Lung microvascular endothelial cell (primary cell): Measurements from ENCODE around the gene KLRC2. TPM values are rescaled to one million over a fixed set of nuclear protein-coding genes. Genes with fewer than 3 reads are reported as not detected.
"Not testable (repeated sequence)": the region's sequence is repeated elsewhere in the genome, so short reads cannot be mapped to it uniquely, and the experiment has no call there.

Experiments used
- DNase-seq, 2 donors: peaks; one replicate each; pipeline versions ENCODE4 v3.0.0 to v3.0.0-alpha.2; 2010; ENCODE audit warnings: low read depth in 2 of 2
- total RNA-seq: library from RNA; depleted of rRNA; stranded (reverse); fragments of >200 nt; gene quantifications from 2 replicates; pipeline ENCODE4 v1.2.1, GENCODE V29; 2014

KLRC2 gene
- not detected in 2 replicates for total RNA-seq

DNA sequence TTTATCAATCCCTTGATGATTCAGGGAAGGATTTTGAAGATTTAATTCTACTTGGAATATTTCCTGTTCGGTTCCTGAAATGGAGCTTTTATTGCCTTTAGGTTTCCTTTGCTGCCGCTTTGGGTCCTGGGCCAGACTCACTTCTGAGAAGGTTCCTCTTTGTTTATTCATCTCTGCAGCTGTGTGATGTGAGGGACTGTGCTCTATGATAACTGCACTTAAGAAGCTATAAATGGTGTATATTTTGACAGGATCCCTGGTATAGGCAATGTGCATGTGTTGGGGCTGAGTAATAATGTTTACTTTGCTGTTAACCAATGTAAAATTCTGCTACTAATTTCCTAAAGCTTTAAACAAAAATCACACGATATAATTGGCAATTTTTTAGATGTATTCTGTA lies at the start of gene KLRC2:
Gene KLRC2, minus strand, starts transcription at position 195 of the 400 bp plus-strand sequence. Its CDS starts 24 bp downstream, at position 171.
- DNase-seq, result peak in 1 of 2 donors; percentile 76

DNA sequence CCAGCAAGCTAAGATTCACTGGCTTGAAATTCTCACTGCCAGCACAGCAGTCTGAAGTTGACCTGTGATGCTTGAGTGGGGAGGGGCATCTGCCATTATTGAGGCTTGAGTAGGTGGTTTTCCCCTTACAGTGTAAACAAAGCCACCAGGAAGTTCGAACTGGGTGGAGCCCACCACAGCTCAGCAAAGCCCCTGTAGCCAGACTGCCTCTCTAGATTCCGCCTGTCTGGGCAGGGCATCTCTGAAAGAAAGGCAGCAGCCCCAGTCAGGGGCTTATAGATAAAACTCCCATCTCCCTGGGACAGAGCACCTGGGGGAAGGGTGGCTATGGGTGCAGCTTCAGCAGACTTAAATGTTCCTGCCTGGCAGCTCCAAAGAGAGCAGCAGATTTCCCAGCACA lies 46.1 kb upstream of the KLRC2 start:
- not testable (repeated sequence) for DNase-seq

DNA sequence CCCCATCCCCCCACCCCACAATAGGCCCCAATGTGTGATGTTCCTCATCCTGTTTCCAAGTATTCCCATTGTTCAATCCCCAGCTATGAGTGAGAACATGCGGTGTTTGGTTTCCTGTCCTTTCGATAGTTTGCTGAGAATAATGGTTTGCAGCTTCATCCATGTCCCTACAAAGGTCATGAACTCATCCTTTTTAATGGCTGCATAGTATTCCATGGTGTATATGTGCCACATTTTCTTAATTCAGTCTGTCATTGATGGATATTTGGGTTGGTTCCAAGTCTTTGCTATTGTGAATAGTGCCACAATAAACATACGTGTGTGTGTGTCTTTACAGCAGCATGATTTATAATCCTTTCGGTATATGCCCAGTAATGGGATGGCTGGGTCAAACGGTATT lies 37.0 kb upstream of the KLRC2 start:
- DNase-seq, result not testable (repeated sequence)

DNA sequence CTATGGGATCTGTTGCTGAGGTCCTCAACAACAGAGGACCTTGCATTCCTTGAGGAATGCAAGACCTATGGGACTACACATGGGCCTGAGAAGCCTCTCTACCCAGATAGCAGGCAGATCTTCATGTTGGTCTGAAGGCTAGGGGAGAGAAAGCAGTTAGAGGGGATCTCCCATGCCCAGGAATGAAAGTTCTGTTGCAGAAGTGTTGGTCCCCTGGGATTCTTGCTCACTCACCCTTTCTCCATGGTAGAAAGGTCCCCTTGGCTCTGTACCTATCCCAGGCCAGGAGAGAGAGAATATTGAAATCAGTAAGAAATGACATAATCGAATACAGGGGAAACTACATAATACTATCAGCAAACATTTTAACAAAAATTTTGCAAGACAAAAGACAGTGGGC lies 33.9 kb upstream of the KLRC2 start:
- no peak for DNase-seq

DNA sequence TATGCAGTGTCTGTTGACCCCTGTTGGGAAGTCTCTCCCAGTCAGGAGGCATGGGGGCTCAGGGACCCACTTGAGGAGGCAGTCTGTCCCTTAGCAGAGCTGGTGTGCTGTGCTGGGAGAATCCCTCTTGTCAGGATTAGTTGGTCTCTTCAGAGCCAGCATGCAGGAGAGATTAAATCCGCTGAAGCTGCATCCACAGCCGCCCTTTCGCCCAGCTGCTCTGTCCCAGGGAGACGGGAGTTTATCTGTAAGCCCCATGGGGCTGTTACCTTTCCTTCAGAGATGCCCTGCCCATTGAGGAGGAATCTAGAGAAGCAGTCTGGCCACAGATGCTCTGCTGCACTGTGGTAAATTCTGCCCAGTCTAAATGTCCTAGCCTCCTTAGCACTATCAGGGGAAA lies 30.5 kb upstream of the KLRC2 start:
- DNase-seq, result no peak

DNA sequence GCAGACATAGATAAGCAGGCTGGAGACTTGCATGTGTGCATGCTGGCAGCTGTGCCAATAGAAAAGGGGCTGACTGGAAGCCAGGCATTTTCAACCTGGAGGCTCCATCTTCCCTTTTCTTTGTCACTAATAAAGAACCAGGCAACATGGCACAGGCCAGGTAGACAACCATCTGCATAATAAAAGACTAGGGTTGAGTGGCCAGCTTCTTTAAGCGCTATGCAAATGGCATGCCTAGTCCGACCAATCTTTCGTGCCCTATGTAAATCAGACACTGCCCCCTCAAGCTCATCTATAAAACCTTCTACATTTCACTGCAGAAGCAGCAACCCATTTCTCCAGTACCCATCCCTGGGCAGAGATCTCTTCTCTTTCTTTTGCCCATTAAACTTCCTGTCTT lies 21.9 kb upstream of the KLRC2 start:
- no peak for DNase-seq

DNA sequence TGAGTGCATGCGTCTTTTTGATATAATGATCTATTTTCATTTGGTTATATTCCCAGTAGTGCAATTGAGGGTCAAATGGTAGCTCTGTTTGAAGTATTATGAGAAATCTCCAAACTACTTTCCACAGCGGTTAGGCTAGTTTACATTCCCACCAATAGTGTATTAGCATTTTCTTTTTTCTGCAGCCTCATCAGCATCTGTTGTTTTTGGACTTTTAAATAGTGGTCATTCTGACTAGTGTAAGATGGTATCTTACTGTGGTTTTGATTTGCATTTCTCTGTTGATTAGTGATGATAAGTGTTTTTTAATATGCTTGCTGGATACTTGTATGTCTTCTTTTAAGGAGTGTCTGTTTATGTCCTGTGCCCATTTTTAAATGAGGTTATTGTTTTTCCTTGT lies 21.0 kb upstream of the KLRC2 start:
- no peak for DNase-seq

DNA sequence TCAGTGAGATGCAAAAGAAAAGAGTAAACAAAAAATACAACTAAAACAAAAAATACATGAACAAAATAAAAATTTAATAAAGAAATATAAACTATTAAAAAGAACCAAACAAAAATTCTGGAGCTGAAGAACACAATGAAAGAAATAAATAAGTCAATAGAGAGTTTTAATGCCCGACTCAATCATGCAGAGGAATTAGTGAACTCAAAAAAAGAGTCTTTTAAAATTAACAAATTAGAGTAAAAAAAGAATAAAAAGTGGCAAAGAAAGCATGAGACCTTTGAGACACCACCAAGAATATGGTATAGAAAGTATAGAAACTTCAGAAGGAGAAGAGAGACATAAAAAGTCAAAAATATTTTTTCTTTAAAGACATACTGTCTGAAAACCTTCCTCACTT lies 20.0 kb upstream of the KLRC2 start:
- no peak for DNase-seq

DNA sequence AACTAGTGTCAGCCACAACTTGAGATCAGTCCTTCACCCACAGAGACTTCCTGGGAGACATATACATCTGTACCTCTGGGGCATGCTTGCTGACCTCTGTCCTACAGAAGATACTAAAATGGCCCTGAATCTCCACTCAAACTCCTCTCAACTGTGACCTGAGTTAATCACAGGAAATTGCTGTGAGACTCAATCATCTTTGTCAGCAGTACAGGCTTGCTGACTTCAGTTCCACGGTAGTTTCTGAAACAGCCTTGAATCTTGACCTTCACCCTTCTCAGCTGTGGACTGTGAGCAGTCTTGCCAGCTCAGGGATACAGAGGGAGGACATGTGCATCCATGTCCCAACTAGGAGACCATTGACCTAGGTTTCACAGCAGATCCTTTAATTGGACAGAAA lies 18.7 kb upstream of the KLRC2 start:
- peak in 1 of 2 donors; percentile 28 for DNase-seq

DNA sequence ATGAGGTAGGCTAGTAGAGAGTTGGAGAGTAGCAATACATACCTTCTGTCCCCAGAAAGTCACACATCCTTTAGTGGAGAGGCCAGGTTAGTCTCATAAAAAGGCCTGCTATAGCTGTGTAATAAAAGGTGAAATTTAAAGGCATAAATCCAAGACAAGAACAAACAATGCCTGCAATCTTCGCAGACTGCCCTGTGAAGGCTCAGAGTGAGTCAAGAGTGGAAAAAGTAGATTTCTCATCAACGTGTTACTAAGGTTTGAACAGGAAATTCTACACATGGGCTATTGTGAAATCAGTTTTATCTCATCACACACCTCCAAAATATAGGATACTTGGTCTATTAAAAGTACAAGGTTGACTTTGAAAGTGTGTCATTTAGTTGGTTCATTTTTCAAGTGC lies 17.3 kb upstream of the KLRC2 start, which contains the start of gene KLRC1:
Gene KLRC1, minus strand, starts transcription at position 222 of the 400 bp plus-strand sequence. CDS start 2,221 bp downstream, outside the sequence.
- no peak for DNase-seq

DNA sequence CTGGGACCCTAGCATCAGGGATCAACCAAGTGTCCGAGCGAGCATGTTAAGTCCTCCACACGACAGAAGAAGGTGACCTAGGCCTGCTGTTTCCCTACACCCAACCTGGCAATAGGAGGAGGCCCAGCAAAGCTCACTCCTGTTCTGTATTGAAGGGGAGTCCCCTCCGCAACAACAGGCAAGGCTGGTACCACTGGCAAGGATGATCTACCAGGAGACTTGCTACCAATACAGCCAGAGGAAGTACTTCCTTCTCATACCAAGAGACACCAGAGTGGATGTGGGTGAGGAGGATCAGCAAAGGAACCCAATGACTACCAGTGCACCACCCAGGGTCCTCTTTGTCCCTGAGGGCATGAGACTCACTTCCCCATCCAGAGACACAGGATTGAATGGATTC lies 12.4 kb upstream of the KLRC2 start:
- no peak for DNase-seq

DNA sequence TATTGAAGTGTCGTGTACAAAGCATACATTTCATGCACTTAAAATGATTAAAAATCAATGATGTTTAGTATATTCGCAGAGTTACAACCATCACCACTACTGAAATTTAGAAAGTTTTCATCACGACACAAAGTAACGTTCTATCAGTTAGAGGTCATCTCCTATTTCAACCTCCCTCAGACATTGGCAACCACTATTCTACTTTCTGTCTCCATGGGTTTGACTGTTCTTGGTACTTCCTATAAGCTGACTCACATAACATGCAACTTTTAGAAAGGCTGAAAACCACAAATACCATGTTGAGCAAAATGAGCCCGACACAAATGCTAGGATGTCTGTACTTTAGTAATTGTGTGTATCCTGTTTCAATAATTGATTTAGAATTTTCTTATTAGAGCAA lies 10.2 kb upstream of the KLRC2 start:
- DNase-seq, result not testable (repeated sequence)

DNA sequence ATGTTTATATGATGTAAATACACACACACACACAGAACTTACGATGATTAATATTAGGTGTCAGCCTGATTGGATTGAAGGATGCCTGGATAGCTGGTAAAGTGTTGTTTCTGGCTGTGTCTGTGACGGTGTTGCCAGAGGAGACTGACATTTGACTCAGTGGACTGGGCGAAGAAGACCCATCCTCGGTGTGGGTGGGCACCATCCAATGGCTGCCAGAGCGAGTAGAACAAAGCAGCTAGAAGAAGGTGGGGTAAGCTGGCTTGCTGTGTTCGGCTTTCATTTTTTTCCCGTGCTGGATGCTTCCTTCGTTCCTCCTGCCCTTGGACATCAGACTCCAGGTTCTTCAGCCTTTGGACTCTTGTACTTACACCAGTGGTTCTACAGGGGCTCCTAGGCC lies 5.3 kb upstream of the KLRC2 start:
- not testable (repeated sequence) for DNase-seq

DNA sequence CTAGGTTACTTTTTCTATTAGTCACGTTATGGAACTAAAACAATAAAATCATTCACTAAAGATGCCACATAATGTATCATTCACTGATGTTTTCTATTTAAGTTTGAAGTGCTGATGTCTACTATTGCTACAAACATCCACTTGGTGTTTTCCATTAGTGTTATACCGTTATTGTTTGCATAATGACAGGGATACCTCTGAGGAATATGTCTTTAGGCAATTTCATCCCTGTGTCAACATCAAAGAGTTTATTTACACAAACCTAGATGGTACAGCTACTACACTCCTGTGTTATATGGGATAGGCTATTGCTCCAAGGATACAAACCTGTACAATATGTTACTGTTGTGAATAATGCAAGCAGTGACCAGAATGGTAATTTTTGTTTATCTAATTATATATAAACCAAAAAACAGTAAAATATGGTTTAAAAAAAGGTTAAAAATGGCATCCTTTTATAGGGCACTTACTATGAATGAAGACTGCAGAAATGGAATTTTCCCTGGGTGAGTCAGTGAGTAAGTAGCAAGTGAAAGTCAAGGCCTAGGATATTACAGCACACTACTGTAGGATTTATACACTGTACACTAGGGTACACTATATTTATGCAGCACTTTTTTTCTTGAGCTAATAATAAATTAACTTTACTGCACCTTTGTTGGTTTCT lies 3.9 kb upstream of the KLRC2 start:
- not testable (repeated sequence) for DNase-seq

DNA sequence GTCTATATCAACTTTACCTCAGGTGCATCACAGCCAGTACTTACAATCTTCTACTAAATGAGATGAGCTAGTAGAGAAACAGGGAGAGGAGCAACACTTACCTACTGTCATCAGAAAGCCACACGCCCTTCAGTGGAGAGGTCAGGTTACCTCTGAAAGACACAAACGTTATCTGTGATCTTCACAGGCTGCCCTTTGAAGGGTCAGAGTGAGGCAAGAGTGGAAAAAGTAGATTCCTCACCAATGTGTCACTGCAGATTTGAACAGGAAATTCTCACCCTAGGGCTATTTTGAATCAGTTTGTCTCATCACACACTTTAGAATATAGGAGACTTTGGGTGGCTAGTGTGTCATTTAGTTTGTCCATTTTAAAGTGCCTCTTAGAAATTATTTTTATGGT lies 1.8 kb upstream of the KLRC2 start:
- DNase-seq, result not testable (repeated sequence)

DNA sequence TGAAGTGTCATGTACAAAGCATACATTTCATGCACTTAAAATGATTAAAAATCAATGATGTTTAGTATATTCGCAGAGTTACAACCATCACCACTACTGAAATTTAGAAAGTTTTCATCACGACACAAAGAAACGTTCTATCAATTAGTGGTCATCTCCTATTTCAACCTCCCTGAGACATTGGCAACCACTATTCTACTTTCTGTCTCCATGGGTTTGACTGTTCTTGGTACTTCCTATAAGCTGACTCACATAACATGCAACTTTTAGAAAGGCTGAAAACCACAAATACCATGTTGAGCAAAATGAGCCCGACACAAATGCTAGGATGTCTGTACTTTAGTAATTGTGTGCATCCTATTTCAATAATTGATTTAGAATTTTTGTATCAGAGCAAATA lies 5.2 kb downstream of the KLRC2 start:
- DNase-seq, result not testable (repeated sequence)

DNA sequence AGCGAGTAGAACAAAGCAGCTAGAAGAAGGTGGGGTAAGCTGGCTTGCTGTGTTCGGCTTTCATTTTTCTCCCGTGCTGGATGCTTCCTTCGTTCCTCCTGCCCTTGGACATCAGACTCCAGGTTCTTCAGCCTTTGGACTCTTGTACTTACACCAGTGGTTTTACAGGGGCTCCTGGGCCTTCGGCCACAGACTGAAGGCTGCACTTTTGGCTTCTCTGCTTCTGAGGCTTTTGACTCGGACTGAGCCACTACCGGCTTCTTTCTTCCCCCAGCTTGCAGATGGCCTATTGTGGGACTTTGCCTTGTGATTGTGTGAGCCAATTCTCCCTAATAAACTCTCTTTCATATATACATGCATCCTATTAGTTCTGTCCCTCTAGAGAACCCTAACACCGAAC lies 9.9 kb downstream of the KLRC2 start:
- DNase-seq, result not testable (repeated sequence)

DNA sequence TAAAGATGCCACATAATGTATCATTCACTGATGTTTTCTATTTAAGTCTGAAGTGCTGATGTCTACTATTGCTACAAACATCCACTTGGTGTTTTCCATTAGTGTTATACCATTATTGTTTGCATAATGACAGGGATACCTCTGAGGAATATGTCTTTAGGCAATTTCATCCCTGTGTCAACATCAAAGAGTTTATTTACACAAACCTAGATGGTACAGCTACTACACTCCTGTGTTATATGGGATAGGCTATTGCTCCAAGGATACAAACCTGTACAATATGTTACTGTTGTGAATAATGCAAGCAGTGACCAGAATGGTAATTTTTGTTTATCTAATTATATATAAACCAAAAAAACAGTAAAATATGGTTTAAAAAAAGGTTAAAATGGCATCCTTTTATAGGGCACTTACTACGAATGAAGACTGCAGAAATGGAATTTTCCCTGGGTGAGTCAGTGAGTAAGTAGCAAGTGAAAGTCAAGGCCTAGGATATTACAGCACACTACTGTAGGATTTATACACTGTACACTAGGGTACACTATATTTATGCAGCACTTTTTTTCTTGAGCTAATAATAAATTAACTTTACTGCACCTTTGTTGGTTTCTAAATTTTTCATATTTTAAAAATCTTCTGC lies 11.4 kb downstream of the KLRC2 start:
- not testable (repeated sequence) for DNase-seq

DNA sequence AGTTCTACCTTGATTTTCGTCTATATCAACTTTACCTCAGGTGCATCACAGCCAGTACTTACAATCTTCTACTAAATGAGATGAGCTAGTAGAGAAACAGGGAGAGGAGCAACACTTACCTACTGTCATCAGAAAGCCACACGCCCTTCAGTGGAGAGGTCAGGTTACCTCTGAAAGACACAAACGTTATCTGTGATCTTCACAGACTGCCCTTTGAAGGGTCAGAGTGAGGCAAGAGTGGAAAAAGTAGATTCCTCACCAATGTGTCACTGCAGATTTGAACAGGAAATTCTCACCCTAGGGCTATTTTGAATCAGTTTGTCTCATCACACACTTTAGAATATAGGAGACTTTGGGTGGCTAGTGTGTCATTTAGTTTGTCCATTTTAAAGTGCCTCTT lies 13.7 kb downstream of the KLRC2 start:
- not testable (repeated sequence) for DNase-seq

DNA sequence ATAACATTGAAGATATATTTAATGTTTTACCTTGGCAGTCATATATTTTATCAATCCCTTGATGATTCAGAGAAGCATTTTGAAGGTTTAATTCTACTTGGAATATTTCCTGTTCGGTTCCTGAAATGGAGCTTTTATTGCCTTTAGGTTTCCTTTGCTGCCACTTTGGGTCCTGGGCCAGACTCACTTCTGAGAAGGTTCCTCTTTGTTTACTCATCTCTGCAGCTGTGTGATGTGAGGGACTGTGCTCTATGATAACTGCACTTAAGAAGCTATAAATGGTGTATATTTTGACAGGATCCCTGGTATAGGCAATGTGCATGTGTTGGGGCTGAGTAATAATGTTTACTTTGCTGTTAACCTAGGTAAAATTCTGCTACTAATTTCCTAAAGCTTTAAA lies 15.5 kb downstream of the KLRC2 start, which contains the start of gene KLRC3:
Gene KLRC3, minus strand, starts transcription at position 262 of the 400 bp plus-strand sequence. Its CDS starts 45 bp downstream, at position 217.
- peak in 1 of 2 donors; percentile 49 for DNase-seq

DNA sequence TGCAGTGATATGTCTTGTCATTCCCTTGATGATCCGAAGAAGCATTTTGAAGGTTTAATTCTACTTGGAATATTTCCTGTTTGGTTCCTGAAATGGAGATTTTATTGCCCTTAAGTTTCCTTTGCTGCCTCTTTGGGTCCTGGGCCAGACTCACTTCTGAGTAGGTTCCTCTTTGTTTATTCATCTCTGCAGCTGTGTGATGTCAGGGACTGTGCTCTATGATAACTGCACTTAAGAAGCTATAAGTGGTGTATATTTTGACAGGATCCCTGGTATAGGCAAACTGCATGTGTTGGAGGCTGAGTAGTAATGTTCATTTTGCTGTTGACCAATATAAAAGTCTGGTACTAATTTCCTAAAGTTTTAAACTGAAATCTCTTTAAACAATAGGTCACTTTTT lies 26.4 kb downstream of the KLRC2 start, which contains the start of gene KLRC4:
Gene KLRC4, minus strand, starts transcription at position 366 of the 400 bp plus-strand sequence. Its CDS starts 182 bp downstream, at position 184.
- DNase-seq, result peak in 1 of 2 donors; percentile 59

DNA sequence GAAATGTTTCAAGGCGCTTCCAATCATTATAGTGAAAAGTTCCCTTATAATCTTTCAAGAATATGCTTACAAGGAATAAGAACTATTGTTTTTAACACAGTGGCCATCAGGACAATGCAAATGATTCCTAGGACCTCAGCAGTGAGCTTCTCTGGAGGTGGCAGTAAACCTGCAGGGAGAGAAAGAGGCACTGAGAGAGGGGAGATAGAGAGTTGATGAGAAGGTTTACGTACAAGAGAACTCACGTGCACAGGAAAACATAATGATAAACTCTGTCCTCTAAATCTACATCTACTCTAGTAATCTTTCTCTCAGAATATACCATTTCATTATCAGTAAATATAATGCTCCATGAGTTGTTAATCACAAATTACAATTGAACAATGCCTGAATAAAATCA lies 27.0 kb downstream of the KLRC2 start:
- DNase-seq, result no peak

DNA sequence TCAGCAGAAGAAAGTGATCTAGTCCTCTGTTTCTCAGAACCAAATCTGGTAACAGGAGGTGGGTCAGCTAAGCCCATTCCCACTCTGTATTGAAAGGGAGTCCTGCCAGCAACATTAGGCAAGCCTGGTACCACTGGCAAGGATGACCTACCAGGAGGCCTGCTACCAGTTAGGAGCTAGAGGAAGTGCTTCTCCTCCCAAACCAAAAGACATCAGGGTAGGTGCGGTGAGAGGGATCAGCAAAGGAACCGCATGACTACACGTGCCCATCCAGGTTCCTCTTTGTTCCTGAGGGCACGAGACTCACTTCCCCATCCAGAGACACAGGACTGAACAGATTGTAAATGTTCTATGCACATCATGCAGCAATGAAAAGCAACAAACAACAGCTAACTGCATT lies 29.1 kb downstream of the KLRC2 start:
- DNase-seq, result no peak
